ENCODE data around the gene PARP1. TPM values are rescaled to one million over a fixed set of nuclear protein-coding genes. Genes with fewer than 3 reads are reported as not detected.

Gene PARP1
- total RNA-seq, 2 experiments from 2014 or later, result 238 to 245 TPM

DNA sequence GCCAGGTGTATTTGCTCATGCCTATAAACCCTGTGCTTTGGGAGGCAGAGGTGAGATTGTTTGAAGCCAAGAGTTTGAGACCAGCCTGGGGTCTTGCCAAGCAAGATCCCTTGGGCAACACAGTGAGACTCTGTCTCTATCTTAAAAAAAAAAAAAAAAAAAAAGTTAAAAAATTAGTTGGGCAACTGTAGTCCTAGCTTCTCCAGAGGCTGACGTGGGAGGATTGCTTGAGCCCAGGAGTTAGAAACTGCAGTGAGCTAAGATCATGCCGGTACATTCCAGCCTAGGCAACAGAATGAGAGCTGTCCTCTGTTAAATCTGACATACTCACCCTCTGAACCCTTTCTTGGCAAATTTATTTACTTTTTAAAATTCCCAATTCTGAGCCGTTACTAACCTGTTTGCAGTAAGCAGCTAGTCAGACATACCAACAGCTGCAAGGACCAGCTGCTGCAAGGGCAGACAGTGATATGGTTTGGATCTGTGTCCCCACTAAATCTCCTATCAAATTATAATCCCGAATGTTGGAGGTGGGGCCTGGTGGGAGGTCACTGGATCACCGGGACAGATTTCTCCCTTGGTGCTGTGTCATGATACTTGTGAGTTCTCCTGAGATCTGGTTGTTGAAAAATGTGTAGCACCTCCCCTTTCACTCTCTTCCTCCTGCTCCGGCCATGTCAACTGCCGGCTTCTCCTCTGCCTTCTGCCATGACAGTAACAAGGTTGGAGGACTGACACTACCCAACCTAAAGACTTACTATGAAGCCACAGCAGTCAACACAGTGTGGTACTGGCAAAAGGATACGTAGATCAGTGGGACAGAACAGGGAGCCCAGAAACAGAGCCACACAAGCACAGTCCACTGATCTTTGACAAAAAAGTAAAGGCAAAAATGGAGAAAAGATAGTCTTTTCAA, 10.6 kb downstream of the PARP1 start:
- POLR2A ChIA-PET, result no interaction called here
- CTCF ChIA-PET, result interaction anchor here (1.9 kb wide), 1 partner anchor 11 kb away, joined by 5 read pairs; the partner anchor contains the start of gene PARP1

GRCh38 chr1:226395753-226396152, 12.1 kb downstream of the PARP1 start:
- ChIA-PET CTCF (interaction anchor here (0.7 kb wide), 1 partner anchor 270 kb away, joined by 3 read pairs; no protein-coding TSS in a partner anchor), POLR2A (no interaction called here)

GRCh38 chr1:226394462-226394861, 13.4 kb downstream of the PARP1 start:
- ChIA-PET CTCF (no interaction called here), POLR2A (no interaction called here)

GRCh38 chr1:226390681-226391080, 17.2 kb downstream of the PARP1 start:
- POLR2A ChIA-PET, result interaction anchor here (0.7 kb wide), 1 partner anchor 12 kb away, joined by 3 read pairs; no protein-coding TSS in a partner anchor

GRCh38 chr1:226388131-226388530, 19.8 kb downstream of the PARP1 start:
- POLR2A ChIA-PET, result no interaction called here
- CTCF ChIA-PET, result no interaction called here

More at GRCh38 chr1:226390681-226391080, 17.2 kb downstream of the PARP1 start:
- CTCF ChIA-PET, result interaction anchor here (1.2 kb wide), 1 partner anchor 16 kb away, joined by 3 read pairs; no protein-coding TSS in a partner anchor

GRCh38 chr1:226384717-226385116, 23.2 kb downstream of the PARP1 start:
- CTCF ChIA-PET, result no interaction called here
- POLR2A ChIA-PET, result no interaction called here

DNA sequence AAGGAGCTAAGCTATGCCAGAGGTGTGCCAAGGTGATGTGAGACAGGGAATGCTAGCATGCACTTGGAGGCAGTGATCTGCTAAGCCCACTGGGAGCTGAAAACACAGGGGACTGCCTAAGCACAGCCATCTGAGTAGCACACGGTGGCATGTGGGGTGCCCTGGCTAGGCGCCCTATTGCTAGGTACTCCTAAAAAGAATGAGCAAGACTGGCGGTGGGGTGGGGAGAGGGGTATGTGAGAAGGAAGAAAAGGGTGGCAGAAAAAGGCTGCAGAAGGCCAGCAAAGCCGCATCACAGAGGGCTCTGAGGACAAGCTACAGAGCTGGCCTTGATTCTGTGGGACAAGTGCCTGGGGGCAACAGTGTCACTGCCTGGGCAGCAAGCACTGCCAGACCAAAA, 23.9 kb downstream of the PARP1 start:
- POLR2A ChIA-PET, result no interaction called here

DNA sequence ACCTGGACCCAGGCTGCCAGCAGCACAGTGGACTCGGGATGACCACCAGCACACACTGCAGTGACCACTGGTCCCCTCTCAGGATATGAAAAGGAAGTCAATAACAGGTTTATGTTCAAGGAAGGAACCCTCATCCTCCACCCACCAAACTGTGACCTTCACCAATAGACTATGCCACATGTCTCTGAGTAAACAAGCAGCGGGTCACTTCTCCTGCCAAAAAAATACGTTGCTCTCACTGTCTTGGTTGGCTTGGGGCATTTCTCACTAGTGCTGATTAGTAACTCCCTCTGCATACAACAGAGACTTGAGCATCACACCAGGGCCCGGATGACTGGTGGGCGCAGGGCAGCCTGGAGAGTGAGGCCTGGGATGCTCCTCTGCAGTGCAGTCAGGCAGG, 25.9 kb downstream of the PARP1 start:
- CTCF ChIA-PET, result no interaction called here
- POLR2A ChIA-PET, result no interaction called here

More for the DNA sequence above, 23.9 kb downstream of the PARP1 start:
- CTCF ChIA-PET, result interaction anchor here (0.9 kb wide), 1 partner anchor 24 kb away, joined by 4 read pairs; the partner anchor contains the start of gene PARP1

GRCh38 chr1:226381226-226381998, 26.5 kb downstream of the PARP1 start:
- POLR2A ChIA-PET, result no interaction called here
- CTCF ChIA-PET, result interaction anchor here (1.1 kb wide), 1 partner anchor 181 kb away, joined by 3 read pairs; no protein-coding TSS in a partner anchor

DNA sequence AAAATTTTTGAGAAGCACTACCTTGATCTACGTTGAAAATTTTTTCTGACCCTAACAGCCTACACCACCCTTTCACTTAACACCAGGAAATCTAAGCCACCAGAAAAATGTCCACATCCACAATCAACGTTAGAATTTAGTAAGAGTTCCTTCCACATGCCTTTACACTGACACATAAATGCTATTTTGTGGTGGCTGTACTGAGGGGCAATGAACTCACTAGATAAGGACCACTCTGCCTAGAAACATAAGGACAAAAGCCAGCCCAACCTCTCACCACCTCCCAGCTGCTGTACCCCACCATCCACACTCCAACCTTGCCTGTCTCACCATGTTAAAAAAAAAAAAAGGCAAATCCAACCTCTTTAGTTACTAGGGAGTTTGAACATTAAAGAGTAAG, 29.8 kb downstream of the PARP1 start:
- ChIA-PET CTCF (interaction anchor here (1.3 kb wide), 1 partner anchor 30 kb away, joined by 5 read pairs; the partner anchor contains the start of gene PARP1), POLR2A (interaction anchor here (0.7 kb wide), 1 partner anchor 40 kb away, joined by 6 read pairs; no protein-coding TSS in a partner anchor)

- ChIA-PET POLR2A (no interaction called here), CTCF (no interaction called here)
Observed at GRCh38 chr1:226376300-226376699, 31.6 kb downstream of the PARP1 start.

- ChIA-PET POLR2A (no interaction called here), CTCF (no interaction called here)
Observed at GRCh38 chr1:226373376-226373775, 34.5 kb downstream of the PARP1 start.

GRCh38 chr1:226372885-226373284, 35.0 kb downstream of the PARP1 start:
- ChIA-PET POLR2A (no interaction called here), CTCF (no interaction called here)

DNA sequence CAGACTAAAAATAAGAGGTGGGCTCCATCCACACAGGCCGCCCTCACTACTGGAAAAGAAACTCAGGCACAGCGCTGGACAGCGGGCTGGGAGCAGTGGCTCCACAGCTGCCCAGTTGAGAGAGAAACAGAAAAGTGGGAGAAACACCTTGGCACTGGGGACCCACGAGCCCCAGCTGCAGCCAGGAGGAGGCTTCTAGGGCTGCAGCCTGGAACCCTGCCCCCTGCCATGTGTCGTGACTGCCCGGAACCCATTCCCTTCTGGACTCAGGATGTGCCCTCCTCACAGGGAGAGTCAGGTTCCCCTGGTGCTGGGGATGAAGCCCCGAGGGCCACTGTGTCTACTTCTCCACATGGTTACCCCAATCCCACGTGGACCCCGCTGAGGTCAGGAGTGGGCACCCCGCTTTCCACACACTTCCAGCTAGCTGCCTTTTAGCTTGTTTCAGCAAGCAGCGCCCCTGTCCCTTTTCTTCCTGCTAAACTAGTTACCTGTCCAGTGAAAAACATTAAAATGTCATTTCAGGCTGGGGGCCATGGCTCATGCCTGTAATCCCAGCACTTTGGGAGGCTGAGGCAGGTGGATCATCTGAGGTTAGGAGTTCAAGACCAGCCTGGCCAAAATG, 35.9 kb downstream of the PARP1 start:
- ChIA-PET CTCF (no interaction called here), POLR2A (no interaction called here)

DNA sequence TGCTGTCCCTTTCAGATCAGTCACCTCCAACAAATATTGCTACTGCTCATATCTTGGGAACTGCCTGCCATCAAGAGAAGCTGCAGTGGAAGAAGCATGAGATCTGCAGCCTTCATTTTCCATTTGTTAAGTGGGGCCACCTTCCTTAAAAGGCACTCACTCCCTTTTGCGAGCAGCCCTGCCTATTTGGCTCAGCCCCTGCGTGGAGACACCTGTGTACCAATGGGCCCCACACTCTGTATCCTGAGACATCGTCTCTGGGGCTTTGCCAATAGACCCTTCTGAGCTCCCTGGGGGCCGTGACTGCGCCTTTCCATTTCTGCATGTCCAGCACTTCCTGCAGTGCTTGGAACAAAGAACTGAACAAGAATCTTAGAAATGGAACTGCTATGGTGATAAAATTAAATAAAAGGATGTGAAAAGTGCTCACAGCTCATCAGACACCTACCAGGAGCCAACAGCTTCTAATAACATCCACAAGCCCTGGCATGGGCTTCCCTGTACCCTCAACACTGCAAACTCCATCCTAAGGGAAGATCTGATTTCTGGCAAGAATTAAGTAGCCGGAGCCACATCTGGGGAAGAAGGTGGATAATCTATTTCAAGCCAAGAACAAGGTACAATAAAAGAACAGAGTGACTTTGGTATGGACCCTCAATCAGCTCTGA, 36.7 kb downstream of the PARP1 start:
- POLR2A ChIA-PET, result no interaction called here
- CTCF ChIA-PET, result interaction anchor here (0.6 kb wide), 1 partner anchor 179 kb away, joined by 3 read pairs; no protein-coding TSS in a partner anchor

DNA sequence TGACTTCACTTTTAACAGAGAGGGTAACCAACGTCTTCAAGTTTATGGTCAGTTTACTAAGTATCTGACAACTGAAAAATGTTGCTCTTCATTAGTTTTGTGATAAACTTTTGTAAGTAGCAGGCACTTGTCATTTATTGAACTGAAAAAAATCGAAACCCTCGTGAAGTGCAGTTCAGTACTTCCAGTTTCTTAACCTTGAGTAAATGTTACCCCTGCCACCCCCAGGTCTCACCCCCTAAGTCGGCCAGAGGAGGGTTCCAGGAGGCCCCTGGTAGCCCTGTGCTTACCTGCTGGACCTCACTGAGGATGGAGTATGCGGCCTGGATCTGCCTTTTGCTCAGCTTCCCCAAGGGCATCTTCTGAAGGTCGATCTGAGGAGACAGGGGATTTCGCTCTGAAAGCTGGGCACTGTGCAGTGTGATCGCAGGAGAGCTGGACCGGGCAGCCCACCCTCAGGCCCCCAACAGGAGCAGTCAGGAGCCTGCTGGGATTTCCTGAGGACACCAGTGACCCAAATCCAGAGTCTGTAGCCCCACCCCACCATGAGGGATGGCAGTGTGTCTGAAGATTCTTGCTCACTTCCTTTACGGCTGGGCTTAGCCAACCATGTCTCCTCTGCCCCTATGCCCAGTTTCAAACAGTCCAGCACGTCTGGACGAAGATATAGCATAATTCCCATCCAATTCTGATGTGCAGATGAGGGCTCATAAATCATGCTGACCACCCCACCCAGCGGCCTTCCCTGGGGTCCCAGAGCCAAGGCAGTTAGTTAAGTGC, 37.6 kb downstream of the PARP1 start:
- CTCF ChIA-PET, result interaction anchor here (0.6 kb wide), 1 partner anchor 180 kb away, joined by 3 read pairs; no protein-coding TSS in a partner anchor
- POLR2A ChIA-PET, result no interaction called here

- POLR2A ChIA-PET, result interaction anchor here (0.6 kb wide), 1 partner anchor 69 kb away, joined by 3 read pairs; no protein-coding TSS in a partner anchor
- CTCF ChIA-PET, result interaction anchor here (0.7 kb wide), 1 partner anchor 82 kb away, joined by 3 read pairs; no protein-coding TSS in a partner anchor
Observed at GRCh38 chr1:226369110-226369509, 38.8 kb downstream of the PARP1 start.

- CTCF ChIA-PET, result interaction anchor here (1.0 kb wide), 1 partner anchor 26 kb away, joined by 3 read pairs; no protein-coding TSS in a partner anchor
- POLR2A ChIA-PET, result interaction anchor here (0.7 kb wide), 1 partner anchor 206 kb away, joined by 4 read pairs; no protein-coding TSS in a partner anchor
Observed at GRCh38 chr1:226366290-226366689, 41.6 kb downstream of the PARP1 start.
